Measurements from ENCODE around the gene ZNF460. TPM values are rescaled to one million over a fixed set of nuclear protein-coding genes. Genes with fewer than 3 reads are reported as not detected.

Gene ZNF460
- polyA plus RNA-seq, 1 of the 3 experiments (the other 2 are of a cell fraction), result 2.4 TPM

DNA sequence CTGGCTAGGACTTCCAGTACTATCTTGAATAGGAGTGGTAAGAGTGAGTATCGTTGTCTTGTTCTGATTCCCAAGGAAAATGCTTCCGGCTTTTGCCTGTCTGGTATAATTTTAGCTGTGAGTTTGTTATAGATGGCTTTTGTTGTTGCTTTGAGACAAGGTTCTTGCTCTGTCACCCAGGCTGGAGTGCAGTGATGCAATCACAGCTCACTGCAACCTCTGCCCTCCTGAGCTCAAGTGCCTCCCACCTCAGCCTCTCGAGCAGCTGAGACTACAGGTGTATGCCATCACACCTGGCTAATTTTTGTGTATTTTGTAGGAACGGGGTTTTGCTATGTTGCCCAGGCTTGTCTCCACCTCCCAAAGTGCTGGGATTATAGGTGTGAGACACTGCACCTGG, 33.9 kb downstream of the ZNF460 start:
- no peak overlapping the region for H3K9ac ChIP-seq
- ChIA-PET CTCF (no interaction called here), POLR2A (no interaction called here)
- no peaks in the 10 kb centered on the region for H3K79me2 ChIP-seq (ENCODE audit: insufficient read depth)
- H3K27me3 ChIP-seq (ENCODE audit: insufficient read depth), result no peaks in the 10 kb centered on the region; the same call in 1 of the 2 replicates
- no peaks in the 10 kb centered on the region for H3K36me3 ChIP-seq (replicated peaks in 1 of 2; ENCODE audit: control insufficient read depth in 1 of 2, insufficient read depth in 2 of 2, low read length in 1 of 2)
- no peak overlapping the region for H3K27ac ChIP-seq (ENCODE audit: low read depth in 2 of 2, low read length in 1 of 2)
- WGBS (ENCODE audit: low lambda C conversion rate), result 7% methylated on average over 4 of the region's 4 CpGs
- TF ChIP-seq YY1 (IDR thresholded peaks at IDR 0.05; ENCODE audit: low read depth) (no peak), POLR2AphosphoS5 (IDR thresholded peaks at IDR 0.05; ENCODE audit: low read depth, low read length) (no peak), MXI1 (IDR thresholded peaks at IDR 0.05; ENCODE audit: low read depth, low read length) (no peak), RXRA (IDR thresholded peaks at IDR 0.05; ENCODE audit: borderline replicate concordance, low read depth) (no peak), EP300 (IDR thresholded peaks at IDR 0.05; ENCODE audit: borderline replicate concordance in 1 of 2, low read depth in 1 of 2, low read length in 1 of 2) (no peak), GABPA (IDR thresholded peaks at IDR 0.05; ENCODE audit: low read depth) (no peak), NFIC (IDR thresholded peaks at IDR 0.05; ENCODE audit: borderline replicate concordance) (no peak), TAF1 (IDR thresholded peaks at IDR 0.05; ENCODE audit: borderline replicate concordance, low read depth, low read length) (no peak), NRF1 (IDR thresholded peaks at IDR 0.05; ENCODE audit: low read depth, low read length) (no peak), FOXM1 (IDR thresholded peaks at IDR 0.05; ENCODE audit: low read depth) (no peak), RCOR1 (IDR thresholded peaks at IDR 0.05; ENCODE audit: low read length) (no peak)
- TF ChIP-seq, protein P1, sequence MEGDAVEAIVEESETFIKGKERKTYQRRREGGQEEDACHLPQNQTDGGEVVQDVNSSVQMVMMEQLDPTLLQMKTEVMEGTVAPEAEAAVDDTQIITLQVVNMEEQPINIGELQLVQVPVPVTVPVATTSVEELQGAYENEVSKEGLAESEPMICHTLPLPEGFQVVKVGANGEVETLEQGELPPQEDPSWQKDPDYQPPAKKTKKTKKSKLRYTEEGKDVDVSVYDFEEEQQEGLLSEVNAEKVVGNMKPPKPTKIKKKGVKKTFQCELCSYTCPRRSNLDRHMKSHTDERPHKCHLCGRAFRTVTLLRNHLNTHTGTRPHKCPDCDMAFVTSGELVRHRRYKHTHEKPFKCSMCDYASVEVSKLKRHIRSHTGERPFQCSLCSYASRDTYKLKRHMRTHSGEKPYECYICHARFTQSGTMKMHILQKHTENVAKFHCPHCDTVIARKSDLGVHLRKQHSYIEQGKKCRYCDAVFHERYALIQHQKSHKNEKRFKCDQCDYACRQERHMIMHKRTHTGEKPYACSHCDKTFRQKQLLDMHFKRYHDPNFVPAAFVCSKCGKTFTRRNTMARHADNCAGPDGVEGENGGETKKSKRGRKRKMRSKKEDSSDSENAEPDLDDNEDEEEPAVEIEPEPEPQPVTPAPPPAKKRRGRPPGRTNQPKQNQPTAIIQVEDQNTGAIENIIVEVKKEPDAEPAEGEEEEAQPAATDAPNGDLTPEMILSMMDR (IDR thresholded peaks at IDR 0.05), result no peak
- TF ChIP-seq, protein P2, sequence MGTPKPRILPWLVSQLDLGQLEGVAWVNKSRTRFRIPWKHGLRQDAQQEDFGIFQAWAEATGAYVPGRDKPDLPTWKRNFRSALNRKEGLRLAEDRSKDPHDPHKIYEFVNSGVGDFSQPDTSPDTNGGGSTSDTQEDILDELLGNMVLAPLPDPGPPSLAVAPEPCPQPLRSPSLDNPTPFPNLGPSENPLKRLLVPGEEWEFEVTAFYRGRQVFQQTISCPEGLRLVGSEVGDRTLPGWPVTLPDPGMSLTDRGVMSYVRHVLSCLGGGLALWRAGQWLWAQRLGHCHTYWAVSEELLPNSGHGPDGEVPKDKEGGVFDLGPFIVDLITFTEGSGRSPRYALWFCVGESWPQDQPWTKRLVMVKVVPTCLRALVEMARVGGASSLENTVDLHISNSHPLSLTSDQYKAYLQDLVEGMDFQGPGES (IDR thresholded peaks at IDR 0.05; ENCODE audit: low read depth, low read length), result no peak
- H2AFZ ChIP-seq (ENCODE audit: low read depth), result no peak overlapping the region
- H3F3A ChIP-seq (replicated peaks; ENCODE audit: insufficient read depth), result no peaks in the 10 kb centered on the region
- no peak overlapping the region for H3K4me3 ChIP-seq (ENCODE audit: low read depth in 2 of 2, low read length in 1 of 2)
- H3K4me2 ChIP-seq, result no peak overlapping the region
- no peaks in the 10 kb centered on the region for H3K9me3 ChIP-seq
- no peaks in the 10 kb centered on the region for H4K20me1 ChIP-seq (ENCODE audit: insufficient read depth)
- H3K4me1 ChIP-seq (ENCODE audit: control insufficient read depth in 1 of 2, insufficient read depth in 2 of 2, low read depth in 1 of 2, low read length in 1 of 2), result no peaks in the 10 kb centered on the region
- no peak for DNase-seq
- H3K9me2 ChIP-seq, result no peaks in the 10 kb centered on the region

DNA sequence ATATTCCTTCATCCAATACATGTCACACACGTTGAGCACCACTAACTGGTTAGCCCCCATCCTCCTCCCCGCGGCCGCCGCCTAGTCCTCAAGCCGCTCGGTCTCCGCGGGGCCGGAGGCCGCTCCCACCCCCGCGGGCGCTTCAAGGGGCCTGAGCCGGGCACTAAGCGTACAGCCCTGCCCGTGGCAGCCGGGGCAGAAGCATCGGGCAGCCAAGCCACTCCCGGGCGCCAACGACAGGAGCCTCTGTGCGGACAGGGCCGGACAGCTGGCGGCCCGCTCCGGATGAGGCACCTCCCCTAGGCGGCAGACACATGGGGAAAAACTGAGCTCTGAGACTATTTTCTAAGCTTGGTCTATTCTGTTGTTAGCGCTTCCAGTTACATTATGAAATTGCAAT, 37.2 kb downstream of the ZNF460 start:
- H3K79me2 ChIP-seq (ENCODE audit: insufficient read depth), result peaks cover 21% of the 10 kb centered on the region
- H3K9ac ChIP-seq, result no peak overlapping the region
- peaks cover 5 to 12% of the 10 kb centered on the region in 2 experiments; a peak in 2 of 4 replicates for H3K4me1 ChIP-seq (ENCODE audit: control insufficient read depth in 1 of 2, insufficient read depth in 2 of 2, low read depth in 1 of 2, low read length in 1 of 2)
- H3K9me3 ChIP-seq, result no peaks in the 10 kb centered on the region
- ChIA-PET CTCF (no interaction called here), POLR2A (no interaction called here)
- H3K4me3 ChIP-seq (ENCODE audit: low read depth in 2 of 2, low read length in 1 of 2), result no peak overlapping the region
- H3K4me2 ChIP-seq, result no peak overlapping the region
- 36% methylated on average over 26 of the region's 29 CpGs for WGBS (ENCODE audit: low lambda C conversion rate)
- H3K27me3 ChIP-seq (ENCODE audit: insufficient read depth), result no peaks in the 10 kb centered on the region; the same call in 1 of the 2 replicates
- DNase-seq, result peak; percentile 36
- H3K36me3 ChIP-seq (replicated peaks in 1 of 2; ENCODE audit: control insufficient read depth in 1 of 2, insufficient read depth in 2 of 2, low read length in 1 of 2), result no peaks in the 10 kb centered on the region
- H3F3A ChIP-seq (replicated peaks; ENCODE audit: insufficient read depth), result peaks cover 5% of the 10 kb centered on the region
- H3K9me2 ChIP-seq, result no peaks in the 10 kb centered on the region
- H4K20me1 ChIP-seq (ENCODE audit: insufficient read depth), result no peaks in the 10 kb centered on the region
- H2AFZ ChIP-seq (ENCODE audit: low read depth), result no peak overlapping the region
- H3K27ac ChIP-seq (ENCODE audit: low read depth in 2 of 2, low read length in 1 of 2), result no peak overlapping the region
- TF ChIP-seq MEF2A (IDR thresholded peaks at IDR 0.05; ENCODE audit: borderline replicate concordance, low read depth), result no peak
- TF ChIP-seq, protein P3, sequence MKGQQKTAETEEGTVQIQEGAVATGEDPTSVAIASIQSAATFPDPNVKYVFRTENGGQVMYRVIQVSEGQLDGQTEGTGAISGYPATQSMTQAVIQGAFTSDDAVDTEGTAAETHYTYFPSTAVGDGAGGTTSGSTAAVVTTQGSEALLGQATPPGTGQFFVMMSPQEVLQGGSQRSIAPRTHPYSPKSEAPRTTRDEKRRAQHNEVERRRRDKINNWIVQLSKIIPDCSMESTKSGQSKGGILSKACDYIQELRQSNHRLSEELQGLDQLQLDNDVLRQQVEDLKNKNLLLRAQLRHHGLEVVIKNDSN (IDR thresholded peaks at IDR 0.05; ENCODE audit: borderline replicate concordance, low read depth), result no peak
- TF ChIP-seq FOXM1 (IDR thresholded peaks at IDR 0.05; ENCODE audit: low read depth), result no peak
- TF ChIP-seq SMC3 (IDR thresholded peaks at IDR 0.05; ENCODE audit: low read depth, low read length), result no peak
- TF ChIP-seq, protein P4, sequence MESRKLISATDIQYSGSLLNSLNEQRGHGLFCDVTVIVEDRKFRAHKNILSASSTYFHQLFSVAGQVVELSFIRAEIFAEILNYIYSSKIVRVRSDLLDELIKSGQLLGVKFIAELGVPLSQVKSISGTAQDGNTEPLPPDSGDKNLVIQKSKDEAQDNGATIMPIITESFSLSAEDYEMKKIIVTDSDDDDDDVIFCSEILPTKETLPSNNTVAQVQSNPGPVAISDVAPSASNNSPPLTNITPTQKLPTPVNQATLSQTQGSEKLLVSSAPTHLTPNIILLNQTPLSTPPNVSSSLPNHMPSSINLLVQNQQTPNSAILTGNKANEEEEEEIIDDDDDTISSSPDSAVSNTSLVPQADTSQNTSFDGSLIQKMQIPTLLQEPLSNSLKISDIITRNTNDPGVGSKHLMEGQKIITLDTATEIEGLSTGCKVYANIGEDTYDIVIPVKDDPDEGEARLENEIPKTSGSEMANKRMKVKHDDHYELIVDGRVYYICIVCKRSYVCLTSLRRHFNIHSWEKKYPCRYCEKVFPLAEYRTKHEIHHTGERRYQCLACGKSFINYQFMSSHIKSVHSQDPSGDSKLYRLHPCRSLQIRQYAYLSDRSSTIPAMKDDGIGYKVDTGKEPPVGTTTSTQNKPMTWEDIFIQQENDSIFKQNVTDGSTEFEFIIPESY (IDR thresholded peaks at IDR 0.05; ENCODE audit: borderline replicate concordance, low read depth), result no peak
- no peak for TF ChIP-seq RFX5 (IDR thresholded peaks at IDR 0.05; ENCODE audit: low read length)
- no peak for TF ChIP-seq TEAD4 (IDR thresholded peaks at IDR 0.05; ENCODE audit: borderline replicate concordance, insufficient read depth)
- TF ChIP-seq FOXJ3 (CRISPR knock-in tag; IDR thresholded peaks at IDR 0.05), result no peak
- TF ChIP-seq CHD2 (IDR thresholded peaks at IDR 0.05; ENCODE audit: low read length, partially characterized antibody), result no peak

Measured in SK-N-SH (cell line).